Cardiac muscle cell (in vitro differentiated cells and primary cell): ENCODE measurements around the gene CHSY1. TPM values are rescaled to one million over a fixed set of nuclear protein-coding genes. Genes with fewer than 3 reads are reported as not detected.
"Not testable (repeated sequence)": the region's sequence is repeated elsewhere in the genome, so short reads cannot be mapped to it uniquely, and the experiment has no call there.

ENCODE experiments used
- DNase-seq, 2 donors: peaks; one replicate each; pipeline versions ENCODE4 v3.0.0 to v3.0.0-alpha.2; 2010 to 2017; ENCODE audit warnings: low read depth in 1 of 2, low spot score in 1 of 2
- H3K27ac ChIP-seq: fragments of 200-600 bp; sonication (generic); 2 replicates; pipeline ENCODE4 v1.5.1; 2016
- H3K27me3 ChIP-seq: fragments of 200-600 bp; sonication (generic); 2 replicates; pipeline ENCODE4 v1.6.0; 2016; ENCODE audit warnings: control low read depth
- H3K36me3 ChIP-seq: fragments of 200-600 bp; sonication (generic); 2 replicates; pipeline ENCODE4 v1.5.1; 2016; ENCODE audit warnings: control low read depth
- H3K4me1 ChIP-seq: fragments of 200-600 bp; sonication (generic); 2 replicates; pipeline ENCODE4 v1.8.1; 2017; ENCODE audit warnings: low read depth, mild to moderate bottlenecking, mixed run types
- H3K4me3 ChIP-seq: fragments of 200-600 bp; sonication (generic); 2 replicates; pipeline ENCODE4 v1.5.1; 2016; ENCODE audit warnings: mild to moderate bottlenecking
- H3K9me3 ChIP-seq: fragments of 200-600 bp; sonication (generic); 2 replicates; pipeline ENCODE4 v1.5.1; 2017; ENCODE audit warnings: low read depth, mild to moderate bottlenecking, control low read depth
- CTCF ChIP-seq: IDR thresholded peaks from 2 replicates; pipeline ENCODE4 v1.5.1; 2012; ENCODE audit warnings: low read depth, mild to moderate bottlenecking, low read length
- polyA plus RNA-seq: library from polyadenylated mRNA; unstranded; fragments of >200 nt; fragmentation: Nextera tagmentation; extraction: Ambion mirVana; gene quantifications from 2 replicates; pipeline ENCODE4 v1.2.1, GENCODE V29; 2016
- total RNA-seq: library from RNA; depleted of rRNA; stranded (reverse); fragments of >200 nt; gene quantifications from 2 replicates; pipeline ENCODE4 v1.2.3, GENCODE V29; 2016

CHSY1 gene
- total and polyA plus RNA-seq, 2 experiments from 2014 or later = 30.3 to 33.4 TPM

GRCh38 chr15:101293122-101293521, 41.3 kb upstream of the CHSY1 start:
- H3K9me3 ChIP-seq = no peaks in the 10 kb centered on the region
- H3K36me3 ChIP-seq = peaks cover 6% of the 10 kb centered on the region
- no peaks in the 10 kb centered on the region for H3K27me3 ChIP-seq
- TF ChIP-seq CTCF = no peak
- peak overlapping the region; percentile 90 for H3K27ac ChIP-seq
- H3K4me3 ChIP-seq = peak overlapping the region; percentile 64
- peaks cover 15% of the 10 kb centered on the region for H3K4me1 ChIP-seq
- DNase-seq = no peak

DNA sequence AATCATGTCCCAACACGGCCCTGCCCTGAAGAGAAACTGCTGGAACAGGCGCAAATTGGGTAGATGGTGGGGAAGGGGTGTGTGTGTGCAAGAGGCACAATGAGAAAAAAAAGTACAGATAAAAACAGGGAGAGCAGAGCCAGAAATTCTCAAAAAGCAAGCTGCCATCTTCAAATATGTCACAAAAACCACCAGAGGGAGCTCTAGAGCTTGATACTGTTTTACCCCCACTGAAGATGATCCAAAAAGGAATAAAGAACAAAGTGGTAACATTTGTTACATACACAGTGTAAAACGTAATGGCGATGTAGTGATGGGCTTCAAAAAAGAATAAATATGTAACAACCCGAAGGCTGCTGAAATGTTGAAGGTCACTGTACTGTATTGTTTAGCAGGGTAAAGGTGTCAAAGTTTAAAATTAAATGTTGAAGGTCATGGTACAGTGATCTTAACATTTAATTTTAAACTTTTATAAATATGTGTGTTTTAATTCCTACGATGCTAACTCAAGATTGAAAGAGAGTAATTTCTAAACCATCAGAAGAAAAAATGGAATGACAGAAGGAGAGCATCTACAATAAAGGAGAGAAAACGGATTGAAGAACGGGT, 37.2 kb upstream of the CHSY1 start:
- Histone ChIP-seq H3K36me3 (peaks cover 43% of the 10 kb centered on the region), H3K27ac (no peak overlapping the region), H3K9me3 (no peaks in the 10 kb centered on the region), H3K4me3 (no peak overlapping the region), H3K4me1 (peaks cover 10% of the 10 kb centered on the region), H3K27me3 (no peaks in the 10 kb centered on the region)
- peak; percentile 69 to 70 for DNase-seq
- TF ChIP-seq CTCF = peak; percentile 66

DNA sequence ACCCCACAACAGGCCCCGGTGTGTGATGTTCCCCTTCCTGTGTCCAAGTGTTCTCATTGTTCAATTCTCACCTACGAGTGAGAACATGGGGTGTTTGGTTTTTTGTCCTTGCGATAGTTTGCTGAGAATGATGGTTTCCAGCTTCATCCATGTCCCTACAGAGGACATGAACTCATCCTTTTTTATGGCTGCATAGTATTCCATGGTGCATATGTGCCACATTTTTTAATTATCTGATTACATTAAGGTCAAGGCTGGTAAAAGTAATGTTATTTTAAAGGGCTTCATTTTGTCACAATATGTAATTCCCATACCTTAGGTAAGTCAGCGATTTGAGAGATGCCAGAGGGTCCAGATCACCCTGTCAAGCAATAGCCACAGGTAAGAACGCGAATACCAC, 35.5 kb upstream of the CHSY1 start:
- H3K4me1 ChIP-seq, H3K4me3 ChIP-seq, DNase-seq, H3K9me3 ChIP-seq, H3K27ac ChIP-seq, H3K27me3 ChIP-seq: not testable (repeated sequence)
- peaks cover 55% of the 10 kb centered on the region for H3K36me3 ChIP-seq

- H3K4me1 ChIP-seq = no peaks in the 10 kb centered on the region
- no peak for DNase-seq
- TF ChIP-seq CTCF = no peak
- H3K36me3 ChIP-seq = peaks cover 62% of the 10 kb centered on the region
- H3K9me3 ChIP-seq = no peaks in the 10 kb centered on the region
- no peak overlapping the region for H3K27ac ChIP-seq
- no peaks in the 10 kb centered on the region for H3K27me3 ChIP-seq
- H3K4me3 ChIP-seq = no peak overlapping the region
Measured at GRCh38 chr15:101286471-101287114, 34.7 kb upstream of the CHSY1 start.

DNA sequence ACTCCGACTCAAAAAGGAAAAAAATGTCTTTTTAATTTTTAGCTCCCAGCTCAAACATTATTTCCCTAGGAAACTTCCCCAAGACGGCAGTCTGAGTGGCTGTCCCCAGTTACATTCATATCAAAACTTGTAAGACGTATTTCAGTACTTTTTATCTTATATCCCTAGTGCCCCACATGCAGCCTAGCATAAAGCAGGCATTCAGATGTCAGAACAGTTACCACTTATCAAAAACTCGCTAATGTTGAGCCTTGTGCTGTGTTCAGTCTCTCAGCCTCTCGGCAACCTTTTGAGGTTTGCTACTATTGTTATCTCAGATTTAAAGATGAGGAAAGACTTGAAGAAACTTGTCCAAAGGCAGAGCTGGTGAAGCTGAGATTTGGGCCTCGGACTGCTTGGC, 32.1 kb upstream of the CHSY1 start:
- no peak for DNase-seq
- TF ChIP-seq CTCF = no peak
- H3K27me3 ChIP-seq = no peaks in the 10 kb centered on the region
- H3K4me3 ChIP-seq = no peak overlapping the region
- no peak overlapping the region for H3K27ac ChIP-seq
- no peaks in the 10 kb centered on the region for H3K9me3 ChIP-seq
- H3K4me1 ChIP-seq = no peaks in the 10 kb centered on the region
- H3K36me3 ChIP-seq = peaks cover 56% of the 10 kb centered on the region

GRCh38 chr15:101280007-101280406, 28.2 kb upstream of the CHSY1 start:
- H3K36me3 ChIP-seq = peaks cover 35% of the 10 kb centered on the region
- no peak for TF ChIP-seq CTCF
- no peaks in the 10 kb centered on the region for H3K27me3 ChIP-seq
- H3K4me3 ChIP-seq = no peak overlapping the region
- DNase-seq = no peak
- H3K9me3 ChIP-seq = no peaks in the 10 kb centered on the region
- H3K27ac ChIP-seq = no peak overlapping the region
- H3K4me1 ChIP-seq = peaks cover 9% of the 10 kb centered on the region
